Brain microvascular endothelial cell (primary cell): Measurements from ENCODE around the gene WIPF1.

Experiments
- DNase-seq: peaks from one replicate; pipeline ENCODE4 v3.0.0-alpha.2; 2020
- H3K27ac ChIP-seq: fragments of 250-450 bp; sonication (Bioruptor Pico); 2 replicates; pipeline ENCODE4 v1.5.1; 2020; ENCODE audit warnings: mild to moderate bottlenecking, moderate library complexity
- H3K27me3 ChIP-seq: fragments of 250-450 bp; sonication (Bioruptor Pico); replicated peaks from 2 replicates; pipeline ENCODE4 v1.5.1; 2020; ENCODE audit warnings: mild to moderate bottlenecking
- H3K36me3 ChIP-seq: fragments of 250-450 bp; sonication (Bioruptor Pico); replicated peaks from 2 replicates; pipeline ENCODE4 v1.5.1; 2020; ENCODE audit warnings: mild to moderate bottlenecking
- H3K4me3 ChIP-seq: 2 replicates; pipeline ENCODE4 v1.5.1; 2011; ENCODE audit warnings: low read depth, mild to moderate bottlenecking, control low read depth, low read length, moderate library complexity
- in situ Hi-C: cut with HindIII; loops from 2 replicates; pipeline ENCODE4 v1.10.0; 2017; ENCODE audit warnings: low sequenced_read_pairs, low pct_ligation_motif_present
- TF ChIP-seq, protein P1 (sequence below): IDR thresholded peaks from 2 replicates; pipeline ENCODE4 v1.5.1; 2011; ENCODE audit warnings: low read depth, mild to moderate bottlenecking, moderate library complexity, low read length, control low read depth, inconsistent platforms; ENCODE audit errors: missing control alignments

WIPF1 gene

DNA sequence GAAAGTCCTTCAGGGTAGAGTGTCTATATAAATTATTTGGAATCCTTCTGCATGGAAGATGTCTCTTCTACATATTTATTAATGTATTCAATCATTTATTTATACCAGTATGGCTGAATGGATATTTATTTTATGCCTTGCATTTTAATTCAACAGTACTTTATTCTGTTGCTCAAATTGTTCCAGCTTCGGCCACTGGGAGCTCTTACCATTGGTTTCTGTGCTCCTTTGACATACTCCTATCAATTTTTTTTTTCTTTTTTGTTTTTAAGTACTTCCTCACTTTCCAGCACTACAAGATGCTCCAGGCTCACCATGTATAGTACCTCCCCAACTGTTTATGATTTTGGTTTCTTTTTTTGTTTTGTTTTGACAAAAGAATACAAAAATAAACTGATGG lies 39.4 kb upstream of the WIPF1 start:
- TF ChIP-seq, protein P1, sequence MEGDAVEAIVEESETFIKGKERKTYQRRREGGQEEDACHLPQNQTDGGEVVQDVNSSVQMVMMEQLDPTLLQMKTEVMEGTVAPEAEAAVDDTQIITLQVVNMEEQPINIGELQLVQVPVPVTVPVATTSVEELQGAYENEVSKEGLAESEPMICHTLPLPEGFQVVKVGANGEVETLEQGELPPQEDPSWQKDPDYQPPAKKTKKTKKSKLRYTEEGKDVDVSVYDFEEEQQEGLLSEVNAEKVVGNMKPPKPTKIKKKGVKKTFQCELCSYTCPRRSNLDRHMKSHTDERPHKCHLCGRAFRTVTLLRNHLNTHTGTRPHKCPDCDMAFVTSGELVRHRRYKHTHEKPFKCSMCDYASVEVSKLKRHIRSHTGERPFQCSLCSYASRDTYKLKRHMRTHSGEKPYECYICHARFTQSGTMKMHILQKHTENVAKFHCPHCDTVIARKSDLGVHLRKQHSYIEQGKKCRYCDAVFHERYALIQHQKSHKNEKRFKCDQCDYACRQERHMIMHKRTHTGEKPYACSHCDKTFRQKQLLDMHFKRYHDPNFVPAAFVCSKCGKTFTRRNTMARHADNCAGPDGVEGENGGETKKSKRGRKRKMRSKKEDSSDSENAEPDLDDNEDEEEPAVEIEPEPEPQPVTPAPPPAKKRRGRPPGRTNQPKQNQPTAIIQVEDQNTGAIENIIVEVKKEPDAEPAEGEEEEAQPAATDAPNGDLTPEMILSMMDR: peak; percentile 28
- H3K36me3 ChIP-seq: no peaks in the 10 kb centered on the region
- no peak overlapping the region for H3K4me3 ChIP-seq
- H3K27me3 ChIP-seq: no peaks in the 10 kb centered on the region
- in situ Hi-C loops: no loop called here
- DNase-seq: no peak
- no peak overlapping the region for H3K27ac ChIP-seq

DNA sequence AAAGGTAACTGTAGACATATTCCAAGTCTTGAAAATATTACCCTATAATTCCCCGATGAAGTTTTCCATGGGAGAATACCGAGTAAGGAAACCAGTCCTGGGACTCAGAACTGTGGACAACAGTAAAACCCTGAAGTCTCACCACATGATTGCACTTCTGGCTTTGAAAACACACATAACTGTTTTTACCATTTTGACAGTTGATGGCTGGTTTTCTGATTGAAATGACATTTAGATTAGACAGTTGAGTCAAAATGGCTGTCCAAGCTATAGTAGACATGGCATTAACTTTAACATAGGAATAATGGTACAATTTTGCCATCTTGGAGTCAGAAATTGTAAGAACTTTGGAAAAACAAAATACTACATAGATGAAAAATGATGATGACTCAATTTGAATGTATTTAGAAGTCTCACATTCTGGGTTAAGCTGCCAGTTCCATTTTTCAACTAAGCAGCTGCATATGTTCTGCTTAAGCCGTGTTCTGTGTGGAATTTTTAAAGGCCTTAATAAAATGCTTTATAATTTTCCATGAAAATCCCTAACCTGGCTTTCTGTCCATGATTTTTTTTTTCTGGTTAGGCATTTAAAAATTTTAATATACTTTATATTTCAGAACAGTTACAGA lies 38.3 kb upstream of the WIPF1 start:
- H3K36me3 ChIP-seq: no peaks in the 10 kb centered on the region
- no peak overlapping the region for H3K4me3 ChIP-seq
- H3K27me3 ChIP-seq: no peaks in the 10 kb centered on the region
- TF ChIP-seq, protein P1: no peak
- no peak overlapping the region for H3K27ac ChIP-seq
- in situ Hi-C loops: no loop called here
- no peak for DNase-seq

DNA sequence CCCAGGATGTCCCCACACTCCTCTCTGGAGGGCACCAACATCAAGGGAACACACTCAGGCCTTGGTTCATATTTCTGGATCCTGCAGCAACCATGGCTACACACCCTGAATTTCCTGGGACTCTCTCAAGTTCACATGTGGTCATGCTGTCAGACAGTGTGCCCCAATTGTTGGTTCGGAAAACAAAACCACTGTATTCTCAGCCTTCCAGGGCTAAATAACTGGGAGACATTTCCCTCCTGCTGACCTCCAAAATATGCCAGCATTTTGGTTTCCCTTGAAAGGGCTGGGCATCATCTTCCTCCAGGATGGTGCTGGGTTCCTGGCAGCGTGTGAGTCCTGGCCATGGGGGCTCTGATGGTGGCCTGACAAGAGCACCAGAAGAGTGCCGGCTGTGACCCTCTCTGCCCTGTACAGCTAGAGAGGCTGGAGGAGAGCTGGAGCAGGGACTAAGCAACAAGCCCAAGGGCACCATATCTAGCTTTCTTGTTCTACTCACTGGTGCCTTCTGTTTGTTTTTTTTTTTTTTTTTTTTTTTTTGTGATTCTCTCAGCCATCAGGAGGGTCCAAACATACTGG lies 37.5 kb upstream of the WIPF1 start:
- DNase-seq: no peak
- Histone ChIP-seq H3K4me3 (no peak overlapping the region), H3K27ac (no peak overlapping the region), H3K36me3 (no peaks in the 10 kb centered on the region), H3K27me3 (no peaks in the 10 kb centered on the region)
- in situ Hi-C loops: no loop called here
- TF ChIP-seq, protein P1: no peak

DNA sequence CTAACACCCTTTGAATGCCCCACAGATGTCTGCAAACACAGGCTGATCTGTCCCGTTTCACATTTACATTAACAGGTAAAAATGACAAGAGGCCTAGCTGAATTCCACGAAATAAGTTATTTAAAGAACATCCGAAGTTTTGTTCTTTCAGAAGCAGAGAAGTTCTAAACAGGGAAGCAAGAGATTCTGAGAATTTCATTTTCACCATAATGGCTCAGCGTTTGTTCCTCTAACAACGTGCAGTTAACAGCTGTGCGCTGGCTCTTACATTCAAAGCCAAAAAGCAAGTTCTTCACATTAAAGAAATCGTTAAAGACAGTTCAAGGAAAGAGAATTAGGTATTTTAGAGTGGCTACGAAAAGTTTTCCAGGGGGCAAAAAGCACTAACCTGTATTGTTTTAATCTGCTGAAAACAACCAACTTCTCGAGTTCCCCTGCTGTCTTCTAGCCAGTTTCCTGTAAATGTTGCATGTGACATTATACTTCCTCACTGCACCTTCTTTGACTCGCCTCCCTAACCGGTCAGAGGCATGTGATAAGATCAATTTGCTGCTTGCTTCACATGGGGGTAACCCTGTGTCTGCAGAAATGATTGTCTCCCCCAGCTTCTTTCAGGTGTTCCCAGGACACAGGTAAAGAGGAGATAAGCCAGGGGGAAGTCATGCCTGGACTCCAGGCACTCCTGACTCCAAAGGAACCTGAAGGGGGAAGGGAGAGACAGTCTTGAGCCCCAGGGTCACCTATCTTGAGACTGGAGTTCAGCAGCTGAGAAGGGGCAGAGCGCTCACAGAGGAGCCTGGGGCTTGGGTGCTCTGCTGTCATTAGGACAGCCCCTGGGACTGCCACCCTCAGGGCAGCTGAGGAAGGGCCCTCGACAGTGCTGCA lies 36.8 kb upstream of the WIPF1 start:
- H3K36me3 ChIP-seq: no peaks in the 10 kb centered on the region
- no peak for DNase-seq
- no peak overlapping the region for H3K4me3 ChIP-seq
- TF ChIP-seq, protein P1: no peak
- H3K27me3 ChIP-seq: no peaks in the 10 kb centered on the region
- in situ Hi-C loops: no loop called here
- no peak overlapping the region for H3K27ac ChIP-seq

DNA sequence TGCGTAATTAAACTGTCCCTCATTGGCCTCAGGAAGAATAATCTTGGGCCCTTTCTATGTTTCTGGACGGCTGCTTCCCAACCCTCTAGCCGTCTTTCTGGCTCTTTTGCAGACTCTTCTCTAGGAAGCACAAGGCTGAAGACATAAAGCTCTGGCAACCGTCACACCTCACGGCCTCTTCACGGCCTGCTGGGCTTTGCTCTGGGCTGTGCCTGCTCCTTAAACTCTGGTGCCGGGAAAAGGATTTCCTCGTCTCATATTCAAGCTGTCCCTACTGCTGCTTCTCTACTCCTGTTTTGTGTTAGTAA lies 36.0 kb upstream of the WIPF1 start:
- TF ChIP-seq, protein P1: no peak
- Histone ChIP-seq H3K36me3 (no peaks in the 10 kb centered on the region), H3K4me3 (no peak overlapping the region), H3K27ac (no peak overlapping the region), H3K27me3 (no peaks in the 10 kb centered on the region)
- no peak for DNase-seq
- in situ Hi-C loops: no loop called here
